ENCODE measurements around the gene FLT1.

Gene FLT1

GRCh38 chr13:28485996-28486543 is 8.9 kb downstream of the FLT1 start:
- CTCF ChIA-PET: interaction anchor here (0.8 kb wide), 1 partner anchor 161 kb away, joined by 3 read pairs; no protein-coding TSS in a partner anchor
- POLR2A ChIA-PET: no interaction called here
- TF ChIP-seq NFRKB (IDR thresholded peaks at IDR 0.05): no peak
- TF ChIP-seq ELF4 (IDR thresholded peaks at IDR 0.05): no peak
- no peak for TF ChIP-seq FOXK2 (IDR thresholded peaks at IDR 0.05)
- TF ChIP-seq BHLHE40 (IDR thresholded peaks at IDR 0.05; ENCODE audit: borderline replicate concordance): no peak
- TF ChIP-seq ARNT (IDR thresholded peaks at IDR 0.05): no peak
- TF ChIP-seq LEF1 (IDR thresholded peaks at IDR 0.05; ENCODE audit: borderline replicate concordance): no peak
- DNase-seq (ENCODE audit: extremely low spot score): no peak

GRCh38 chr13:28485551-28485950 is 9.4 kb downstream of the FLT1 start:
- CTCF ChIA-PET: interaction anchor here (0.8 kb wide), 1 partner anchor 160 kb away, joined by 3 read pairs; no protein-coding TSS in a partner anchor
- no peak for DNase-seq (ENCODE audit: extremely low spot score)
- POLR2A ChIA-PET: no interaction called here
- no peak for TF ChIP-seq HDGF (IDR thresholded peaks at IDR 0.05; ENCODE audit: borderline replicate concordance)
- no peak for TF ChIP-seq SP1 (IDR thresholded peaks at IDR 0.05)
- no peak for TF ChIP-seq LEF1 (IDR thresholded peaks at IDR 0.05; ENCODE audit: borderline replicate concordance)
- no peak for TF ChIP-seq ZNF384 (IDR thresholded peaks at IDR 0.05)
- no peak for TF ChIP-seq FOXK2 (IDR thresholded peaks at IDR 0.05)
- no peak for TF ChIP-seq TARDBP (IDR thresholded peaks at IDR 0.05)
- TF ChIP-seq ARNT (IDR thresholded peaks at IDR 0.05): no peak

GRCh38 chr13:28485097-28485496 is 9.8 kb downstream of the FLT1 start:
- POLR2A ChIA-PET: no interaction called here
- CTCF ChIA-PET: interaction anchor here (0.8 kb wide), 1 partner anchor 160 kb away, joined by 3 read pairs; no protein-coding TSS in a partner anchor
- DNase-seq (ENCODE audit: extremely low spot score): no peak
- TF ChIP-seq NFRKB (IDR thresholded peaks at IDR 0.05) (no peak), FOXM1 (IDR thresholded peaks at IDR 0.05; ENCODE audit: borderline replicate concordance) (no peak), FOXA1 (IDR thresholded peaks at IDR 0.05) (no peak), ELF4 (IDR thresholded peaks at IDR 0.05) (no peak), PKNOX1 (IDR thresholded peaks at IDR 0.05) (no peak), HDGF (IDR thresholded peaks at IDR 0.05; ENCODE audit: borderline replicate concordance) (no peak), BHLHE40 (IDR thresholded peaks at IDR 0.05; ENCODE audit: borderline replicate concordance) (no peak), LEF1 (IDR thresholded peaks at IDR 0.05; ENCODE audit: borderline replicate concordance) (no peak), FOXK2 (IDR thresholded peaks at IDR 0.05) (no peak), ZNF384 (IDR thresholded peaks at IDR 0.05) (no peak), TARDBP (IDR thresholded peaks at IDR 0.05) (no peak), SUZ12 (IDR thresholded peaks at IDR 0.05) (no peak), L3MBTL2 (conservative IDR thresholded peaks at IDR 0.05) (no peak), CTBP1 (IDR thresholded peaks at IDR 0.05; ENCODE audit: borderline replicate concordance) (no peak), SP1 (IDR thresholded peaks at IDR 0.05) (no peak), ARNT (IDR thresholded peaks at IDR 0.05) (no peak)

GRCh38 chr13:28483313-28483931 is 11.5 kb downstream of the FLT1 start:
- CTCF ChIA-PET: no interaction called here
- no peak for DNase-seq (ENCODE audit: extremely low spot score)
- TF ChIP-seq PKNOX1 (IDR thresholded peaks at IDR 0.05): peak; percentile 86
- no peak for TF ChIP-seq FOXA1 (IDR thresholded peaks at IDR 0.05)
- no peak for TF ChIP-seq ELF4 (IDR thresholded peaks at IDR 0.05)
- POLR2A ChIA-PET: no interaction called here

GRCh38 chr13:28479005-28479404 is 15.9 kb downstream of the FLT1 start:
- TF ChIP-seq PKNOX1 (IDR thresholded peaks at IDR 0.05): peak; percentile 15; the same call in 1 of the 2 replicates
- no peak for TF ChIP-seq LEF1 (IDR thresholded peaks at IDR 0.05; ENCODE audit: borderline replicate concordance)
- DNase-seq (ENCODE audit: extremely low spot score): no peak
- CTCF ChIA-PET: no interaction called here
- POLR2A ChIA-PET: interaction anchor here (1.7 kb wide), 1 partner anchor 180 kb away, joined by 4 read pairs; the partner anchor contains the start of gene POMP

GRCh38 chr13:28478127-28478526 is 16.8 kb downstream of the FLT1 start:
- ChIA-PET POLR2A (no interaction called here), CTCF (no interaction called here)
- no peak for DNase-seq (ENCODE audit: extremely low spot score)
- TF ChIP-seq FOXA1 (IDR thresholded peaks at IDR 0.05): no peak
- no peak for TF ChIP-seq SP1 (IDR thresholded peaks at IDR 0.05)
- no peak for TF ChIP-seq CTBP1 (IDR thresholded peaks at IDR 0.05; ENCODE audit: borderline replicate concordance)
- TF ChIP-seq FOXK2 (IDR thresholded peaks at IDR 0.05): no peak
- no peak for TF ChIP-seq NFRKB (IDR thresholded peaks at IDR 0.05)

- CTCF ChIA-PET: no interaction called here
- POLR2A ChIA-PET: no interaction called here
- DNase-seq (ENCODE audit: extremely low spot score): no peak
- no peak for TF ChIP-seq FOXM1 (IDR thresholded peaks at IDR 0.05; ENCODE audit: borderline replicate concordance)
- TF ChIP-seq PKNOX1 (IDR thresholded peaks at IDR 0.05): no peak
- TF ChIP-seq SP1 (IDR thresholded peaks at IDR 0.05): no peak
- TF ChIP-seq L3MBTL2 (conservative IDR thresholded peaks at IDR 0.05): no peak
- no peak for TF ChIP-seq CTBP1 (IDR thresholded peaks at IDR 0.05; ENCODE audit: borderline replicate concordance)
- TF ChIP-seq ARNT (IDR thresholded peaks at IDR 0.05): no peak
- TF ChIP-seq LEF1 (IDR thresholded peaks at IDR 0.05; ENCODE audit: borderline replicate concordance): no peak
- no peak for TF ChIP-seq ZNF384 (IDR thresholded peaks at IDR 0.05)
- TF ChIP-seq FOXK2 (IDR thresholded peaks at IDR 0.05): no peak
Measured at GRCh38 chr13:28477709-28477973, 17.3 kb downstream of the FLT1 start.
